HG02588 (cell line): ENCODE measurements around the gene C2orf74.

ENCODE experiments used
- ATAC-seq: cut with Tn5 transposase; IDR thresholded peaks from one replicate; pipeline ENCODE4 v1.9.1; 2021; ENCODE audit warnings: mild to moderate bottlenecking, moderate library complexity; ENCODE audit not compliant: unreplicated experiment

The C2orf74 gene

DNA sequence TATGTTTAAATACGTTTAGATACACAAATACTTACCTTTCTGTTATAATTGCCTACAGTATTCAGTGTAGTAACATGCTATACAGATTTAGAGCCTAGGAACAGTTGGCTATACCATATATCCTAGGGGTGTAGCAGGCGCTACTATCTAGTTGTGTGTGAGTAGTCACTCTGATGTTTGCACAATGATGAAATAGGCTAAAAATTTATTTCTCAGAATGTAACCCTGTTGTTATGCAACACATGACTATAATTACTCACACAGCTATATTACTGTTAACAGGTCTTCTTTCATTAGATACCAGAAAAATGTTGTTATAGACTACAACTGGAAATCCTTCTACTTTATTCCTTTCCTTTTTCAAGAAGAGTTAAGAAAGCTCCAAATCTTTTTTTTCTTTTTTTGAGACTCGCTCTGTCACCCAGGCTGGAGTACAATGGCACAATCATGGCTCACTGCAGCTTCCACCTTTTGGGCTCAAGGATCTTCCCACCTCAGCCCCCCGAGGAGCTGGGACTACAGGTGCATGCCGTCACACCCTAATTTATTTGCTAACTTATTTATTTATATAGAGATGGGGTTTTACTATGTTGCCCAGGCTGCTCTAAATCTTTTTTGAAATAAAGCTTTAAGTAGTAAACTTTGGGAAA, 48.5 kb downstream of the C2orf74 start:
- no peak for ATAC-seq

DNA sequence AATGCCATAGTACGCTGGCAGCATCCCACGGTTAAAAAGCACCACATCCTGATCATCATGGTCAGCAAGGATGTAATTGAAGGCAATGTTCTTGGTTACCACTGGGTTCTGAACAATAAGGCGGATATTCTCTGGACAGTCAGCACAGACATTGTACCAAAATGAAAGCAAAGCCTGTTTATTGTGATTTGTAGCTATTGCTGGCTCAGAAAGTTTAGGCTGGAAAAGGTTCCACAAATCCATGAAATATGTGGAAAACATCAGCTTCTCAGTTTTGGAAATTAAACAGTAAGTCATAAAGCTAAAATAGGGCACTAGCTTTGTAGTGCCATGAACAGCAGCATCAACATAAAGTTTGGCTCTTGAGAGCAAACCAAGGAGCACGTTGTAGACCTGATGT, 52.2 kb downstream of the C2orf74 start:
- ATAC-seq: no peak
